ENCODE measurements around the gene SSB. TPM values are rescaled to one million over a fixed set of nuclear protein-coding genes. Genes with fewer than 3 reads are reported as not detected.
"Not testable (repeated sequence)": the region's sequence is repeated elsewhere in the genome, so short reads cannot be mapped to it uniquely, and the experiment has no call there.

SSB gene
- total RNA-seq, 8 experiments from 2014 or later: 107 to 174 (median 157) TPM

GRCh38 chr2:169824373-169825333 is 26.0 kb downstream of the SSB start, which contains the start of gene METTL5:
Gene METTL5, minus strand, starts transcription at chr2:169824905. Its CDS starts 308 bp downstream, at chr2:169824597.
- Histone ChIP-seq H3K4me1 (replicated peaks in 1 of 2) (peaks cover 14 to 16% of the 10 kb centered on the region in 2 donors), H3K27ac (peak within 1 kb of the TSS; percentile 44 to 77), H3K4me3 (peak within 1 kb of the TSS; percentile 66 to 91 (median 80))
- ATAC-seq (replicated peaks in 6 of 8): peak; percentile 39 to 75 (median 70)
- WGBS, 10 experiments: 0 to 31% (median 0%) methylated on average over 2 to 20 of the region's 61 CpGs; no CpG with 5 or more reads in 2 of the 10 experiments
- in situ Hi-C loops (cut with MboI; ENCODE audit: low pct_unique_long_range_greater_than_20kb in 2 of 9, low sequenced_read_pairs in 9 of 9, unreplicated experiment in 9 of 9): no loop called here

- Histone ChIP-seq H3K4me1 (replicated peaks in 1 of 2) (peaks cover 15 to 18% of the 10 kb centered on the region in 2 donors), H3K4me3 (peak within 1 kb of the TSS; percentile 67 to 99 (median 90)), H3K27ac (peak within 1 kb of the TSS; percentile 94 to 98)
- ATAC-seq (replicated peaks in 6 of 8): peak; percentile 75 to 87 (median 83)
- in situ Hi-C loops (cut with MboI; ENCODE audit: low pct_unique_long_range_greater_than_20kb in 2 of 9, low sequenced_read_pairs in 9 of 9, unreplicated experiment in 9 of 9): no loop called here
- WGBS, 10 experiments: 0% methylated on average over 1 to 2 of the region's 104 CpGs; no CpG with 5 or more reads in 6 of the 10 experiments
Observed at GRCh38 chr2:169827272-169828140, 28.8 kb downstream of the SSB start, which contains the start of gene UBR3. Gene UBR3, plus strand, starts transcription at chr2:169827454. Its CDS starts 54 bp downstream, at chr2:169827508.

- peaks cover 11 to 18% of the 10 kb centered on the region in 2 donors for H3K4me1 ChIP-seq (replicated peaks in 1 of 2)
- H3K27ac ChIP-seq: peak overlapping the region; percentile 94 to 98
- peak overlapping the region; percentile 67 to 99 (median 90) for H3K4me3 ChIP-seq
- peak; percentile 8 to 42 (median 22) for ATAC-seq (replicated peaks in 6 of 8)
- WGBS, 10 experiments: 0 to 20% (median 0%) methylated on average over 1 to 4 of the region's 13 CpGs; no CpG with 5 or more reads in 3 of the 10 experiments
- in situ Hi-C loops (cut with MboI; ENCODE audit: low pct_unique_long_range_greater_than_20kb in 2 of 9, low sequenced_read_pairs in 9 of 9, unreplicated experiment in 9 of 9): no loop called here
Observed at GRCh38 chr2:169828141-169828811, 29.6 kb downstream of the SSB start.

DNA sequence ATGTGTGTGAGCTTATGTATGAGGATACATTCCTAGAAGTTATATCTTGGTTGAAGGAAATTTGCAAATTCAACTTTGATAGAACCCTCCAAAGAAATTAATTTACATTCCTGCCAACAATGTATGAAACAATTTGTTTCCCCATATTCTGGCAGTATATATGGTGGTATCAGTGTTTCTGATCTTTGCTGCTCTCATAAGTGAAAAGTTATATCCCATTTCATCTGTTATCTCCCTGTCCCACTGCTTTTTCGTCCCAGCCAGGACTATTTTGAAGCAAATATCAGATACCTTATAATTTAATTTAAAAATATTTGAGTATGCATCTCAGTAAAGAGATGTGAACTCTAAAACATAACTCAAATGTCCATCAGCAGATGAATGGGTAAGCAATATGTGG is 35.7 kb downstream of the SSB start:
- ATAC-seq (replicated peaks in 6 of 8): peak in 1 of 8 experiments; percentile 32
- WGBS, 10 experiments: 63 to 100% (median 84%) methylated on average over 1 of the region's 1 CpG
- in situ Hi-C loops (cut with MboI; ENCODE audit: low pct_unique_long_range_greater_than_20kb in 2 of 9, low sequenced_read_pairs in 9 of 9, unreplicated experiment in 9 of 9): no loop called here

DNA sequence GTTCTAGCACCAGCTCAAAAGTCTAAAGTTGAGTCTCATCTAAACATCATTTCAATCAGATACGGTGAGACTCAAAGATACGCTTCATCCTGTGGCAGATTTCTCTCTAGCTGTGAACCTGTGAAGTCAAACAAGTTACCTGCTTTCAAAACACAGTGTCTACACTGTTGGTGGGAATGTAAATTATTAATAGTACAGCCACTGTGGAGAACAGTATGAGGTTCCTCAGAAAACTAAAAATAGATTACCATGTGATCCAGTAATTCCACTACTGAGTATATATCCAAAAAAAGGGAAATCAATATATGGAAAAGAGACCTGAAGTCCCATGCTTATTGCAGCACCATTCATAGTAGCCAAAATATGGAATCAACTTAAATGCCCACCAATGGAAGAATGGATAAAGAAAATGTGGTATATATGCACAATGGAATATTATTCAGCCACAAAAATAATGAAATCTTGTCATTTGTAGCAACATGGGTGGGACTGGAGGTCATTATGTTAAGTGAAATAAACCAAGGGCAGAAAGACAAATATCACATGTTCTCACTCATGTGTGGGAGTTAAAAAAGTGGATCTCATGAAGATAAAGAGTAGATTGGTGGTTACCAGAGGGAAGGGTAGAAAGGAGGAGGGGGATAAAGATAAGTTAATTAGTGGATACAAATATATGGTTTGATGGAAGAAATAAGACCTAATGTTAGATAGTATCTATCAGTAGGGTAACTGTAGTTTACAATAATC is 40.2 kb downstream of the SSB start:
- in situ Hi-C loops (cut with MboI; ENCODE audit: low pct_unique_long_range_greater_than_20kb in 2 of 9, low sequenced_read_pairs in 9 of 9, unreplicated experiment in 9 of 9): no loop called here
- no peaks in the 10 kb centered on the region for H3K4me1 ChIP-seq (replicated peaks in 1 of 2)
- H3K4me3 ChIP-seq: no peak overlapping the region
- no peak for ATAC-seq (replicated peaks in 6 of 8)
- 92 to 100% (median 100%) methylated on average over 2 of the region's 2 CpGs; no CpG with 5 or more reads in 3 of the 10 experiments for WGBS, 10 experiments
- no peak overlapping the region for H3K27ac ChIP-seq

More for the DNA sequence above, 35.7 kb downstream of the SSB start:
- Histone ChIP-seq H3K27ac (no peak overlapping the region), H3K4me1 (replicated peaks in 1 of 2) (peaks cover under 1 to 4% of the 10 kb centered on the region in 2 donors), H3K4me3 (no peak overlapping the region)

DNA sequence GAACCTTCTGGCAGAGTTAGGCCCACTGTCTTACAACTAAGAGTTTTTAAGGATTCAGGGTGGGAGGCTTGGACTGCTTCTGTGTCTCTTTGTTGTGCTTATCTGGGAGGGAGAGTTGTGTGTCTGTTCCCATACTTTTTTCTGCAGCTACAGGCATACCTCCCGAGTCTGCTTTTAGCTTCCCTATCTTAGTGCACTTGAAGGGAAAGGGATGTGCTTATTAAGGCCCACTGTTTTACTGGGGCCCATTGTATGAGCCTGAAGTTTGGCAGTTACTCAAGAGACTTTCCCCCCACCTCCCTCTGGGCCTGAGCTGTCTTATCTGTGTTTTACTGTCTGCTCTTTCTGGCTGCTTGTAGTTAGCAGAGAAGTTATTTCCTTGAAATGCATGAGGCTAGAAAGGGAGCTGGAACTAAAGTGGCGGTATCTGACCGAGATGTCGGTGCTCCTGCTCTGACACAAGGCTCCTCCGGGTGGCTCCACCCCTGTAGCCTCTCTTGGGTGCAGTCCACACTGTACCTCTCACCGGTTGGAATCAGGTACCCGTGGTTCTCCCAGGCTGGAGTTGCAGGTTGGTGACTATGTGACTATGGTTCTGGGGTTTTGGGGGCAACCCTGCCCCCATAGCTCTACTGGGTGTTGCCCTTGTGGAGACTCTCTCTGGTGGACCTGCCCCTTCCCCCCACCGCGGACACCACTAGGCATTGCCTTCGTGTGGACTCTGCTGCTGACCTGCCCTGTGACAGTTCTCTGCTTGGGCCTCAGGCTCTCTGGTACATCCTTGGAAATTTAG is 41.5 kb downstream of the SSB start:
- H3K4me1 ChIP-seq (replicated peaks in 1 of 2): no peaks in the 10 kb centered on the region
- in situ Hi-C loops (cut with MboI; ENCODE audit: low pct_unique_long_range_greater_than_20kb in 2 of 9, low sequenced_read_pairs in 9 of 9, unreplicated experiment in 9 of 9): no loop called here
- no peak overlapping the region for H3K27ac ChIP-seq
- 58 to 100% (median 90%) methylated on average over 1 to 5 of the region's 10 CpGs; no CpG with 5 or more reads in 3 of the 10 experiments for WGBS, 10 experiments
- ATAC-seq (replicated peaks in 6 of 8): peak in 1 of 8 experiments; percentile 31
- H3K4me3 ChIP-seq: no peak overlapping the region

DNA sequence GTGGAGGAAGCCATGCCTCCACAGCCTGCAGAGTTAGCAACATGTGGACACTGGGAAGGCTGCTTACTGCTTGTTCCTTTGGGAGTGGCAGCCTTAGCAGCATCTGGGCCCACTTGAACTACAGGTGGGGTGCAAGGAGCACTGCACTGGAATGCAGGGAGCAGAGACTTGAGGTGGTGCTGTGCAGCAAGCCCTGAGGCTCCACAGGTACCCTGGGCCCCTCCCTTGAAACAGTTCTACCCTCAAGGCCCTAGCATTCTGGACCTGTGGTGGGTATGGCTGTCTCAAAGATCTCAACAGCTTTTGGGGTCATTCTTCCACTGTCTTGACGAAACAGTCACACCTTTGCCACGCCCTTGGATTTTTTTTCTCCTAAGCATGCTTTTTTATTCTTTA is 42.1 kb downstream of the SSB start:
- no peak overlapping the region for H3K27ac ChIP-seq
- ATAC-seq (replicated peaks in 6 of 8): no peak
- H3K4me1 ChIP-seq (replicated peaks in 1 of 2): no peaks in the 10 kb centered on the region
- in situ Hi-C loops (cut with MboI; ENCODE audit: low pct_unique_long_range_greater_than_20kb in 2 of 9, low sequenced_read_pairs in 9 of 9, unreplicated experiment in 9 of 9): no loop called here
- H3K4me3 ChIP-seq: no peak overlapping the region
- 94 to 100% (median 100%) methylated on average over 1 to 2 of the region's 2 CpGs; no CpG with 5 or more reads in 4 of the 10 experiments for WGBS, 10 experiments

DNA sequence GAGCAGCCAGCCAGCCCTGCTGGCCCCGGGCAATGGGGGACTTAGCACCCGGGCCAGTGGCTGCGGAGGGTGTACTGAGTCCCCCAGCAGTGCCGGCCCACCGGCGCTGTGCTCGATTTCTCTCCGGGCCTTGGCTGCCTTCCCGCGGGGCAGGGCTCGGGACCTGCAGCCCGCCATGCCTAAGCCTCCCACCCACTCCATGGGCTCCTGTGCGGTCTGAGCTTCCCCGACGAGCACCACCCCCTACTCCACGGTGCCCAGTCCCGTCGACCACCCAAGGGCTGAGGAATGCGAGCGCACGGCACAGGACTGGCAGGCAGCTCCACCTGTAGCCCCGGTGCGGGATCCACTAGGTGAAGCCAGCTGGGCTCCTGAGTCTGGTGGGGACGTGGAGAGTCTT is 43.0 kb downstream of the SSB start:
- H3K27ac ChIP-seq; H3K4me1 ChIP-seq (replicated peaks in 1 of 2); ATAC-seq (replicated peaks in 6 of 8); in situ Hi-C loops (cut with MboI; ENCODE audit: low pct_unique_long_range_greater_than_20kb in 2 of 9, low sequenced_read_pairs in 9 of 9, unreplicated experiment in 9 of 9); H3K4me3 ChIP-seq: not testable (repeated sequence)
- no CpG with 5 or more reads among the region's 24 CpGs for WGBS, 10 experiments

DNA sequence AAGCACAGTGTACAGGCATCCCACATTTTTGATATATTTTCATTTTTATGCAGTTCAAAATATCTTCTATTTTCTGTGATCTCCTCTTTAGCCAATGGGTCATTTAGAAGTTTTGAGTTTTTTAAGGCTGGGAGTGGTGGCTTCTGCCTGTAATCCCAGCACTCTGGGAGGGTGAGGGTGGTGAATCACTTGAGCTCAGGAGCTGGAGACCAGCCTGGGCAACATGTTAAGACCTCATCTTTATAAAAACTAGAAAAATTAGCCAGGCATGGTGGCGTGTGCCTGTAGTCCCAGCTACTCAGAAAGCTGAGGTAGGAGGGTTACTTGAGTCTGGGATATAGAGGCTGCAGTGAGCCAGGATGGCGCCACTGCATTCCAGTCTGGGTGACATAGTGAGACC is 46.3 kb downstream of the SSB start:
- in situ Hi-C loops (cut with MboI; ENCODE audit: low pct_unique_long_range_greater_than_20kb in 2 of 9, low sequenced_read_pairs in 9 of 9, unreplicated experiment in 9 of 9): no loop called here
- Histone ChIP-seq H3K27ac (no peak overlapping the region), H3K4me1 (replicated peaks in 1 of 2) (no peaks in the 10 kb centered on the region), H3K4me3 (no peak overlapping the region)
- no peak for ATAC-seq (replicated peaks in 6 of 8)
- WGBS, 10 experiments: 82 to 100% (median 100%) methylated on average over 1 to 2 of the region's 2 CpGs; no CpG with 5 or more reads in 3 of the 10 experiments

GRCh38 chr2:169848959-169849693 is 50.5 kb downstream of the SSB start:
- H3K4me1 ChIP-seq (replicated peaks in 1 of 2); H3K4me3 ChIP-seq; in situ Hi-C loops (cut with MboI; ENCODE audit: low pct_unique_long_range_greater_than_20kb in 2 of 9, low sequenced_read_pairs in 9 of 9, unreplicated experiment in 9 of 9); H3K27ac ChIP-seq; ATAC-seq (replicated peaks in 6 of 8): not testable (repeated sequence)
- WGBS, 10 experiments: 67 to 100% (median 88%) methylated on average over 2 to 5 of the region's 8 CpGs; no CpG with 5 or more reads in 2 of the 10 experiments

DNA sequence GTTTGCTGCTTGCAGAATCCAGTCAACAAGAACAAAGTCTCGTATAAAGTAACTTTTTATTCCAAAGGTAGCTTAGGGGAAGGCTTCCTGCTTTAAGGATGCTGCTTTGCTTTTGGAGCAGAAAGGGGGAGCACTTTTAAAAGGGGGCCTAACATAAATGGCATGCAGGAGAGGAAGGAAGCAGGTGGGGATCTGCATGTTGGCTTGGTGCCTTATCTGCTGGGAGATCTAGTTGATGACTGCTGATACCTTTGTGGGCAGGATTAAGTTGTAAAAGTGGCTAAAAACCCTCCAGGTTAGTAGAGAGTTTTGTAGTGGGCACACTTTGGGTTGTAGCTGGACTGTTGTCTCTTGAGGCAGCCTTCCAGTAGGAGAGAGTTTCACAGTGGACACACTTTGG is 51.0 kb downstream of the SSB start:
- Histone ChIP-seq H3K27ac (no peak overlapping the region), H3K4me3 (no peak overlapping the region), H3K4me1 (replicated peaks in 1 of 2) (no peaks in the 10 kb centered on the region)
- 100% methylated on average over 1 of the region's 1 CpG; no CpG with 5 or more reads in 3 of the 10 experiments for WGBS, 10 experiments
- in situ Hi-C loops (cut with MboI; ENCODE audit: low pct_unique_long_range_greater_than_20kb in 2 of 9, low sequenced_read_pairs in 9 of 9, unreplicated experiment in 9 of 9): no loop called here
- no peak for ATAC-seq (replicated peaks in 6 of 8)
